ENCODE results near the gene PAPSS2. TPM values are rescaled to one million over a fixed set of nuclear protein-coding genes. Genes with fewer than 3 reads are reported as not detected.
A peak's percentile ranks its signal among the peaks of the same experiment; 100 is the strongest.

PAPSS2 gene
- total and polyA plus RNA-seq, 7 experiments from 2014 or later = 0.05 to 1.6 (median 0.22) TPM

- Mint-ChIP-seq H3K36me3 (peaks cover 0 to 32% (median 13%) of the 10 kb centered on the region in 5 donors), H3K4me3 (no peak overlapping the region), H3K9me3 (no peaks in the 10 kb centered on the region), H3K27ac (peak overlapping the region in 2 of 9 donors; percentile 49 to 57), H3K4me1 (peaks cover 0 to 20% (median 7%) of the 10 kb centered on the region in 7 donors), H3K27me3 (no peaks in the 10 kb centered on the region)
- ChIA-PET CTCF (interaction anchor here (0.6 to 0.7 kb wide), 2 partner anchors 9 to 1433 kb away, joined by 3 to 5 read pairs; no protein-coding TSS in a partner anchor), POLR2A (interaction anchor here (0.5 to 0.6 kb wide), 2 partner anchors 10 to 56 kb away, joined by 3 to 5 read pairs; no protein-coding TSS in a partner anchor)
- Histone ChIP-seq H3K4me1 (ENCODE audit: control insufficient read depth in 2 of 2, insufficient read depth in 2 of 2, low read length in 2 of 2) (no peaks in the 10 kb centered on the region), H3K27ac (ENCODE audit: low read depth, low read length) (no peak overlapping the region), H3K4me3 (ENCODE audit: low read length) (no peak overlapping the region), H3K9me3 (ENCODE audit: control insufficient read depth in 2 of 3, low read length in 3 of 3) (no peaks in the 10 kb centered on the region), H3K27me3 (ENCODE audit: control insufficient read depth in 2 of 2, insufficient read depth in 2 of 2, low read length in 2 of 2) (no peaks in the 10 kb centered on the region), H3K36me3 (ENCODE audit: control insufficient read depth in 2 of 3, insufficient read depth in 3 of 3, low read length in 3 of 3) (peaks cover 0 to 25% (median 5%) of the 10 kb centered on the region in 3 experiments)
- intact Hi-C loops (cut with micrococcal nuclease) = no loop called here
- DNase-seq (no peak), ATAC-seq (no peak)
Measured at GRCh38 chr10:87759551-87759950, 99.9 kb downstream of the PAPSS2 start.

DNA sequence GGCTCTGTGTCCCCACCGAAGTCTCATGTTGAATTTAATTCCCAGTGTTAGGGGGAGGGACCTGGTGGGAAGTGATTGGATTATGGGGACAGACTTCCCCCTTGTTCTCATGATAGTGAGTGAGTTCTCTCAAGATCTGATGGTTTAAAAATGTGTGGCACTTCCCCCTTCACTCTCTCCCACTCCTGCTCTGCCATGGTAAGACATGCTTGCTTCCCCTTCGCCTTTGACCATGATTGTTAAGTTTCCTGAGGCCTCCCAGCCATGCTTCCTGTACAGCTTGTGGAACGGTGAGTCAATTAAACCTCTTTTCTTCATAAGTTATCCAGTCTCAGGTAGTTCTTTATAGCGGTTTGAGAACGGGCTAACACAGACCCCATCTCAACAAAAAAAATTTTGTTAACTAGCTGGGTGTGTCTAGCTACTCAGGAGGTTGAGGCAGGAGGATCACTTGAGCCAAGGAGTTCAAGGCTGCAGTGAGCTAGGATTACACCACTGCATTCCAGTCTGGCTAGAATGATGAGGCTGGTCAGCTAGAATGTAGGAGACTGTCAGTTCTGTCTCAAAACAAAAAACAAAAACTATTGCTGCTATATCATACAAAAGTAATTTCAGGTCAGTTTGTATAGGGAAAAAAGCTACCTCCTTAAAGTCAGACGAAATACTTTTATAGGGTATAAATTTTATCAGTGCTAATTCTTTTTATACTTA lies 100.7 kb downstream of the PAPSS2 start:
- no peaks in the 10 kb centered on the region for H3K9me3 Mint-ChIP-seq
- Histone ChIP-seq H3K27me3 (ENCODE audit: control insufficient read depth in 2 of 2, insufficient read depth in 2 of 2, low read length in 2 of 2) (no peaks in the 10 kb centered on the region), H3K27ac (ENCODE audit: low read depth, low read length) (no peak overlapping the region), H3K36me3 (ENCODE audit: control insufficient read depth in 2 of 3, insufficient read depth in 3 of 3, low read length in 3 of 3) (peaks cover 0 to 20% (median 5%) of the 10 kb centered on the region in 3 experiments), H3K4me1 (ENCODE audit: control insufficient read depth in 2 of 2, insufficient read depth in 2 of 2, low read length in 2 of 2) (no peaks in the 10 kb centered on the region), H3K9me3 (ENCODE audit: control insufficient read depth in 2 of 3, low read length in 3 of 3) (no peaks in the 10 kb centered on the region), H3K4me3 (ENCODE audit: low read length) (no peak overlapping the region)
- H3K4me1 Mint-ChIP-seq = peaks cover 0 to 20% (median 7%) of the 10 kb centered on the region in 7 donors
- DNase-seq = no peak
- ATAC-seq = no peak
- H3K36me3 Mint-ChIP-seq = peaks cover 4 to 37% (median 13%) of the 10 kb centered on the region in 5 donors
- intact Hi-C loops (cut with micrococcal nuclease) = loop anchor here in 1 of 2 donors (2.0 kb wide), 1 partner anchor 16 kb away; no protein-coding TSS in a partner anchor
- CTCF ChIA-PET = interaction anchor here (0.7 kb wide), 1 partner anchor 20 kb away, joined by 3 read pairs; no protein-coding TSS in a partner anchor
- no peak overlapping the region for H3K4me3 Mint-ChIP-seq
- POLR2A ChIA-PET = interaction anchor here (0.5 to 0.9 kb wide), 3 partner anchors 10 to 55 kb away, joined by 3 to 5 read pairs (median 3); no protein-coding TSS in a partner anchor
- no peaks in the 10 kb centered on the region for H3K27me3 Mint-ChIP-seq
- H3K27ac Mint-ChIP-seq = peak overlapping the region in 3 of 9 donors; percentile 11 to 65 (median 14)

- intact Hi-C loops (cut with micrococcal nuclease) = loop anchor here in 1 of 2 donors (2.0 kb wide), 1 partner anchor 16 kb away; no protein-coding TSS in a partner anchor
- Histone ChIP-seq H3K4me1 (ENCODE audit: control insufficient read depth in 2 of 2, insufficient read depth in 2 of 2, low read length in 2 of 2) (no peaks in the 10 kb centered on the region), H3K27ac (ENCODE audit: low read depth, low read length) (no peak overlapping the region), H3K36me3 (ENCODE audit: control insufficient read depth in 2 of 3, insufficient read depth in 3 of 3, low read length in 3 of 3) (peaks cover 4 to 22% (median 5%) of the 10 kb centered on the region in 3 experiments), H3K4me3 (ENCODE audit: low read length) (no peak overlapping the region), H3K9me3 (ENCODE audit: control insufficient read depth in 2 of 3, low read length in 3 of 3) (no peaks in the 10 kb centered on the region), H3K27me3 (ENCODE audit: control insufficient read depth in 2 of 2, insufficient read depth in 2 of 2, low read length in 2 of 2) (no peaks in the 10 kb centered on the region)
- ATAC-seq = no peak
- Mint-ChIP-seq H3K36me3 (peaks cover 5 to 35% (median 13%) of the 10 kb centered on the region in 5 donors), H3K4me1 (peaks cover 0 to 20% (median 7%) of the 10 kb centered on the region in 7 donors), H3K27me3 (no peaks in the 10 kb centered on the region), H3K27ac (no peak overlapping the region), H3K9me3 (no peaks in the 10 kb centered on the region), H3K4me3 (no peak overlapping the region)
- no peak for DNase-seq
- CTCF ChIA-PET = no interaction called here
- POLR2A ChIA-PET = no interaction called here
Measured at GRCh38 chr10:87761153-87761552, 101.5 kb downstream of the PAPSS2 start.

GRCh38 chr10:87761892-87762291 lies 102.2 kb downstream of the PAPSS2 start:
- H3K4me3 Mint-ChIP-seq = no peak overlapping the region
- DNase-seq (peak in 1 of 9 donors; percentile 36), ATAC-seq (peak; percentile 51)
- intact Hi-C loops (cut with micrococcal nuclease) = loop anchor here in 1 of 2 donors (2.0 kb wide), 1 partner anchor 15 kb away; no protein-coding TSS in a partner anchor
- Histone ChIP-seq H3K4me3 (ENCODE audit: low read length) (no peak overlapping the region), H3K4me1 (ENCODE audit: control insufficient read depth in 2 of 2, insufficient read depth in 2 of 2, low read length in 2 of 2) (no peaks in the 10 kb centered on the region), H3K36me3 (ENCODE audit: control insufficient read depth in 2 of 3, insufficient read depth in 3 of 3, low read length in 3 of 3) (peaks cover 4 to 19% (median 5%) of the 10 kb centered on the region in 3 experiments), H3K27ac (ENCODE audit: low read depth, low read length) (no peak overlapping the region), H3K9me3 (ENCODE audit: control insufficient read depth in 2 of 3, low read length in 3 of 3) (no peaks in the 10 kb centered on the region), H3K27me3 (ENCODE audit: control insufficient read depth in 2 of 2, insufficient read depth in 2 of 2, low read length in 2 of 2) (no peaks in the 10 kb centered on the region)
- no peaks in the 10 kb centered on the region for H3K9me3 Mint-ChIP-seq
- no peaks in the 10 kb centered on the region for H3K27me3 Mint-ChIP-seq
- H3K4me1 Mint-ChIP-seq = peaks cover 0 to 20% (median 7%) of the 10 kb centered on the region in 7 donors
- CTCF ChIA-PET = no interaction called here
- H3K27ac Mint-ChIP-seq = peak overlapping the region in 3 of 9 donors; percentile 9 to 28 (median 26)
- POLR2A ChIA-PET = no interaction called here
- peaks cover 5 to 35% (median 13%) of the 10 kb centered on the region in 5 donors for H3K36me3 Mint-ChIP-seq

- DNase-seq = no peak
- CTCF ChIA-PET = no interaction called here
- H3K27me3 ChIP-seq (ENCODE audit: control insufficient read depth in 2 of 2, insufficient read depth in 2 of 2, low read length in 2 of 2) = no peaks in the 10 kb centered on the region
- H3K4me3 ChIP-seq (ENCODE audit: low read length) = no peak overlapping the region
- no peak overlapping the region for H3K4me3 Mint-ChIP-seq
- H3K36me3 Mint-ChIP-seq = peaks cover 5 to 43% (median 24%) of the 10 kb centered on the region in 5 donors
- H3K4me1 ChIP-seq (ENCODE audit: control insufficient read depth in 2 of 2, insufficient read depth in 2 of 2, low read length in 2 of 2) = no peaks in the 10 kb centered on the region
- H3K9me3 ChIP-seq (ENCODE audit: control insufficient read depth in 2 of 3, low read length in 3 of 3) = no peaks in the 10 kb centered on the region
- no peaks in the 10 kb centered on the region for H3K9me3 Mint-ChIP-seq
- H3K27me3 Mint-ChIP-seq = no peaks in the 10 kb centered on the region
- intact Hi-C loops (cut with micrococcal nuclease) = no loop called here
- H3K36me3 ChIP-seq (ENCODE audit: control insufficient read depth in 2 of 3, insufficient read depth in 3 of 3, low read length in 3 of 3) = peaks cover 0 to 21% (median 8%) of the 10 kb centered on the region in 3 experiments
- H3K4me1 Mint-ChIP-seq = peaks cover 0 to 20% (median 2%) of the 10 kb centered on the region in 7 donors
- no peak overlapping the region for H3K27ac Mint-ChIP-seq
- ATAC-seq = no peak
- POLR2A ChIA-PET = no interaction called here
- no peak overlapping the region for H3K27ac ChIP-seq (ENCODE audit: low read depth, low read length)
Measured at GRCh38 chr10:87763086-87763861, 103.6 kb downstream of the PAPSS2 start.

DNA sequence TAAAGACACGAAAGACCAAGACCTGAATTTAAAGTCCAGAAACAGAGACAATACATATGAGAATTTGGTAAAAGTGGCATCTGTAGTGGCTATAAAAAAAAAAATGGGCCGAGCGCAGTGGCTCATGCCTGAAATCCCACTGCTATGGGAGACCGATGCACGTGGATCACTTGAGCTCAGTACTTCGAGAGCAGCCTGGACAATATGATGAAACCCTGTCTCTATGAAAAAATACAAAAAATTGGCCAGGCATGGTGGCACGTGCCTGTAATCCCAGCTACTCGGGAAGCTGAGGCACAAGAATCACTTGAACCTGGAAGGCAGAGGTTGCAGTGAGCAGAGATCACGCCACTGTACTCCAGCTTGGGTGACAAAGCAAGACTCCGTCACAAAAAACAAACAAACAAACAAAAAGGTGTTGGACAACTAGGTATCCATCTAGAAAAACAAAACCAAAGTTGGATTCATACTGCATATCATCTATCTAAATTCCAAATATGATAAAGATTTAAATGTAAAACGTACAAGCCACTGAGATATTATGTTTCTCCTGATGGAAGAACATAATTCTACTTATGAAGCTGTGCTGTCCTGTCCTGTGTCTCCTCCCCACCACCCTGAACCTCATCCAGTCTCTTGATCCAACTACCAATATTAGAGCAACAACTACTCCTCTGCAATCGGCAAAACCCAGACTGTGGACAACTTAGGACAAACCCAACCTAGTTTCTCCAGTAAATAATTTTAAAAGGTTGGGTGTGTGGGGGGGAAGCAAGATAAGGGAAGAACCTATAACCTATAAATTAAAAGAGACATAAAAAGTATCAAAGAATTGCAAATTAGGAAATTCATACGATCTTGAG lies 104.6 kb downstream of the PAPSS2 start:
- CTCF ChIA-PET = no interaction called here
- POLR2A ChIA-PET = no interaction called here
- Mint-ChIP-seq H3K27me3 (no peaks in the 10 kb centered on the region), H3K4me3 (no peak overlapping the region), H3K27ac (no peak overlapping the region), H3K36me3 (peaks cover 5 to 45% (median 27%) of the 10 kb centered on the region in 5 donors), H3K9me3 (no peaks in the 10 kb centered on the region), H3K4me1 (peaks cover 0 to 20% (median 2%) of the 10 kb centered on the region in 7 donors)
- H3K27ac ChIP-seq (ENCODE audit: low read depth, low read length) = no peak overlapping the region
- H3K4me1 ChIP-seq (ENCODE audit: control insufficient read depth in 2 of 2, insufficient read depth in 2 of 2, low read length in 2 of 2) = no peaks in the 10 kb centered on the region
- H3K36me3 ChIP-seq (ENCODE audit: control insufficient read depth in 2 of 3, insufficient read depth in 3 of 3, low read length in 3 of 3) = peaks cover 0 to 27% (median 8%) of the 10 kb centered on the region in 3 experiments
- DNase-seq (no peak), ATAC-seq (no peak)
- no peaks in the 10 kb centered on the region for H3K9me3 ChIP-seq (ENCODE audit: control insufficient read depth in 2 of 3, low read length in 3 of 3)
- no peaks in the 10 kb centered on the region for H3K27me3 ChIP-seq (ENCODE audit: control insufficient read depth in 2 of 2, insufficient read depth in 2 of 2, low read length in 2 of 2)
- intact Hi-C loops (cut with micrococcal nuclease) = no loop called here
- no peak overlapping the region for H3K4me3 ChIP-seq (ENCODE audit: low read length)

All from naive thymus-derived CD4-positive, alpha-beta T cell (primary cell).